Endothelial cell of umbilical vein (primary cell): ENCODE data around the gene ITGB1. TPM values are rescaled to one million over a fixed set of nuclear protein-coding genes. Genes with fewer than 3 reads are reported as not detected.

Experiments used
- BruUV-seq: library from RNA; stranded (reverse); fragments of 400-500 nt; replicated peaks from 2 replicates; lab custom pipeline; 2021; lab: Mats Ljungman, UMichigan
- CTCF ChIA-PET: fragments of 300-600, 350-600 bp; sonication (Branson Sonifier 250); formaldehyde crosslinking; loops from one replicate; lab custom pipeline; 2021; ENCODE audit warnings: antibody characterized with exemption, inconsistent platforms; lab: Charles Lee
- POLR2A ChIA-PET: fragments of 300-600, 350-600 bp; sonication (Branson Sonifier 250); formaldehyde crosslinking; loops from one replicate; lab custom pipeline; 2021; ENCODE audit warnings: antibody characterized with exemption, inconsistent platforms; lab: Charles Lee
- DNase-seq: peaks from one replicate; pipeline ENCODE4 v3.0.0-alpha.2; 2011; ENCODE audit warnings: low read depth, low spot score
- FAIRE-seq: peaks from 2 replicates; lab custom pipeline; 2011; peaks lifted over from hg19 to GRCh38; lab: Jason Lieb, UNC
- H2AFZ ChIP-seq: 2 replicates; pipeline ENCODE4 v1.6.0; 2012; ENCODE audit warnings: low read depth, low read length, control low read depth, inconsistent platforms
- H3K27ac ChIP-seq: 2 replicates; pipeline ENCODE4 v1.5.1; 2011; ENCODE audit warnings: low read depth, mild to moderate bottlenecking, control low read depth, low read length, moderate library complexity; ENCODE audit not compliant: insufficient read depth
- H3K27me3 ChIP-seq, 2 experiments: 2 replicates each; pipeline versions ENCODE4 v1.6.0 to v1.6.1; 2011; ENCODE audit warnings: low read length in 2 of 2, mixed read lengths in 1 of 2; ENCODE audit not compliant: control insufficient read depth in 2 of 2, insufficient read depth in 2 of 2
- H3K36me3 ChIP-seq, 2 experiments: 2 replicates in 1 of 2; 3 replicates in 1 of 2; pipeline ENCODE4 v1.5.1; 2011; ENCODE audit warnings: low read length in 2 of 2, mild to moderate bottlenecking in 1 of 2, moderate library complexity in 1 of 2; ENCODE audit not compliant: control insufficient read depth in 2 of 2, insufficient read depth in 2 of 2; ENCODE audit errors: extremely low read depth in 1 of 2
- H3K4me1 ChIP-seq: 3 replicates; pipeline ENCODE4 v1.5.1; 2011; ENCODE audit warnings: mild to moderate bottlenecking, low read length; ENCODE audit not compliant: control insufficient read depth, insufficient read depth; ENCODE audit errors: extremely low read depth
- H3K4me2 ChIP-seq: 2 replicates; pipeline ENCODE4 v1.6.1; 2011; ENCODE audit warnings: low read length, control low read depth, mixed read lengths; ENCODE audit not compliant: insufficient read depth
- H3K4me3 ChIP-seq, 3 experiments: fragments of 200-600 bp in 1 of 3; sonication (generic), shearing (Covaris generic) in 1 of 3; replicated peaks in 1 of 3; 2 replicates each; pipeline ENCODE4 v1.5.1; 2011 to 2016; ENCODE audit warnings: control low read depth in 3 of 3, low read length in 3 of 3, mild to moderate bottlenecking in 2 of 3, inconsistent platforms in 1 of 3, low read depth in 1 of 3, moderate library complexity in 1 of 3; ENCODE audit not compliant: insufficient read depth in 1 of 3
- H3K79me2 ChIP-seq: 2 replicates; pipeline ENCODE4 v1.6.0; 2012; ENCODE audit warnings: low read length, inconsistent platforms; ENCODE audit not compliant: control insufficient read depth, insufficient read depth
- H3K9ac ChIP-seq: replicated peaks from 2 replicates; pipeline ENCODE3; 2011; ENCODE audit warnings: low read length, control low read depth; ENCODE audit not compliant: insufficient read depth; ENCODE audit errors: extremely low read depth
- H3K9me1 ChIP-seq: replicated peaks from 3 replicates; pipeline ENCODE4 v1.6.0; 2011; ENCODE audit warnings: mild to moderate bottlenecking, low read length; ENCODE audit not compliant: control insufficient read depth, insufficient read depth; ENCODE audit errors: extremely low read depth
- H3K9me3 ChIP-seq: replicated peaks from 2 replicates; pipeline ENCODE4 v1.5.1; 2012; ENCODE audit warnings: low read length, inconsistent platforms; ENCODE audit not compliant: control insufficient read depth, insufficient read depth
- H4K20me1 ChIP-seq: replicated peaks from 2 replicates; pipeline ENCODE3; 2011; ENCODE audit warnings: mild to moderate bottlenecking, low read length; ENCODE audit not compliant: control insufficient read depth, insufficient read depth; ENCODE audit errors: extremely low read depth
- CTCF ChIP-seq, 2 donors: IDR thresholded peaks; 1 replicate in 1 of 2; 2 replicates in 1 of 2; pipeline ENCODE4 v1.5.1; 2011; ENCODE audit warnings: low read length in 2 of 2, mild to moderate bottlenecking in 2 of 2, moderate library complexity in 2 of 2, control low read depth in 1 of 2, inconsistent platforms in 1 of 2, low read depth in 1 of 2; ENCODE audit not compliant: insufficient read depth in 1 of 2; ENCODE audit errors: extremely low read depth in 1 of 2
- EZH2 ChIP-seq: IDR thresholded peaks from 2 replicates; pipeline ENCODE4 v1.6.1; 2012; ENCODE audit warnings: borderline replicate concordance, low read depth, mild to moderate bottlenecking, moderate library complexity, low read length, inconsistent platforms; ENCODE audit not compliant: severe bottlenecking
- FOS ChIP-seq: IDR thresholded peaks from 2 replicates; pipeline ENCODE4 v1.6.1; 2011; ENCODE audit warnings: mild to moderate bottlenecking, low read length, moderate library complexity, borderline replicate concordance; ENCODE audit not compliant: insufficient read depth
- GATA2 ChIP-seq: IDR thresholded peaks from 2 replicates; pipeline ENCODE4 v1.7.0; 2011; ENCODE audit warnings: low read depth, mild to moderate bottlenecking, moderate library complexity, mixed read lengths, low read length; ENCODE audit not compliant: insufficient read length, insufficient read depth
- JUN ChIP-seq: IDR thresholded peaks from 2 replicates; pipeline ENCODE4 v1.6.1; 2011; ENCODE audit warnings: borderline replicate concordance, low read depth; ENCODE audit not compliant: insufficient read length, insufficient read depth
- MAX ChIP-seq: IDR thresholded peaks from 2 replicates; pipeline ENCODE4 v1.6.1; 2011; ENCODE audit not compliant: insufficient read depth, insufficient read length
- MYC ChIP-seq: IDR thresholded peaks from one replicate; pipeline ENCODE4 v1.6.1; 2011; ENCODE audit warnings: mild to moderate bottlenecking, low read depth, low read length
- POLR2A ChIP-seq: IDR thresholded peaks from 2 replicates; pipeline ENCODE4 v1.6.1; 2012; ENCODE audit warnings: low read depth, mild to moderate bottlenecking, control low read depth, low read length
- POLR2AphosphoS5 ChIP-seq: IDR thresholded peaks from 2 replicates; pipeline ENCODE4 v1.6.1; 2012; ENCODE audit warnings: low read depth, mild to moderate bottlenecking, control low read depth, low read length, moderate library complexity; ENCODE audit not compliant: insufficient read depth
- dilution Hi-C: fragments of 300-500 bp; cut with MboI; formaldehyde crosslinking; loops from one replicate; pipeline ENCODE4 v1.15.0; 2019; ENCODE audit warnings: low sequenced_read_pairs; ENCODE audit not compliant: extremely low pct_ligation_motif_present
- intact Hi-C: fragments of 100-400 bp; cut with micrococcal nuclease; formaldehyde crosslinking; loops from one replicate; pipeline ENCODE4 v1.10.0; 2022
- polyA plus RNA-seq, 4 experiments: library from polyadenylated mRNA; depleted of rRNA in 3 of 4; stranded (reverse) in 3 of 4; unstranded in 1 of 4; fragments of >200 nt; gene quantifications; 2 replicates each; pipeline versions ENCODE4 v1.2.1 to v1.2.3, GENCODE V29; 2011 to 2012; ENCODE audit warnings: missing spikeins in 1 of 4
- total RNA-seq: library from RNA; stranded (reverse); gene quantifications from 2 replicates; pipeline ENCODE4 v1.2.3, GENCODE V29; 2021

Gene ITGB1
- total and polyA plus RNA-seq, 2 donors (not counting 3 experiments of a cell fraction or from before 2014, with no cell fraction given), result 424 to 1,147 TPM

- TF ChIP-seq JUN (no peak), MAX (no peak), EZH2 (no peak)
- intact Hi-C loops, result loop anchor here (5.0 kb wide), 1 partner anchor 113 kb away; no protein-coding TSS in a partner anchor
- POLR2A ChIA-PET, result no interaction called here
Observed at GRCh38 chr10:32893916-32894664, 63.9 kb downstream of the ITGB1 start.

GRCh38 chr10:32893434-32893833 lies 64.6 kb downstream of the ITGB1 start:
- Histone ChIP-seq H3K27me3 (no peaks in the 10 kb centered on the region), H2AFZ (no peak overlapping the region), H3K36me3 (peaks cover 5 to 14% of the 10 kb centered on the region in 2 experiments), H4K20me1 (no peaks in the 10 kb centered on the region), H3K79me2 (no peaks in the 10 kb centered on the region), H3K4me2 (no peak overlapping the region), H3K4me3 (no peak overlapping the region), H3K27ac (no peak overlapping the region), H3K9me3 (no peaks in the 10 kb centered on the region), H3K4me1 (no peaks in the 10 kb centered on the region), H3K9ac (no peak overlapping the region), H3K9me1 (no peaks in the 10 kb centered on the region)
- CTCF ChIA-PET, result no interaction called here
- POLR2A ChIA-PET, result no interaction called here
- DNase-seq (no peak), FAIRE-seq (no peak)
- dilution Hi-C loops, result no loop called here
- no peak for TF ChIP-seq CTCF (IDR thresholded peaks at IDR 0.05; ENCODE audit: extremely low read depth in 1 of 2, insufficient read depth in 1 of 2, low read depth in 1 of 2, low read length in 2 of 2)
- no peak for TF ChIP-seq POLR2AphosphoS5
- no peak for TF ChIP-seq JUN
- no peak for TF ChIP-seq MAX
- no peak for TF ChIP-seq POLR2A
- TF ChIP-seq EZH2, result no peak
- TF ChIP-seq MYC, result no peak
- TF ChIP-seq GATA2, result no peak
- TF ChIP-seq FOS, result no peak
- intact Hi-C loops, result loop anchor here (5.0 kb wide), 1 partner anchor 114 kb away; no protein-coding TSS in a partner anchor
- no TSS peak for BruUV-seq

More at GRCh38 chr10:32893916-32894664, 63.9 kb downstream of the ITGB1 start:
- Histone ChIP-seq H3K9me1 (no peaks in the 10 kb centered on the region), H3K4me2 (no peak overlapping the region), H3K36me3 (peaks cover 5 to 20% of the 10 kb centered on the region in 2 experiments), H3K4me3 (no peak overlapping the region), H3K27ac (no peak overlapping the region), H4K20me1 (no peaks in the 10 kb centered on the region), H3K9me3 (no peaks in the 10 kb centered on the region), H3K79me2 (no peaks in the 10 kb centered on the region), H3K4me1 (no peaks in the 10 kb centered on the region), H2AFZ (no peak overlapping the region), H3K27me3 (no peaks in the 10 kb centered on the region), H3K9ac (no peak overlapping the region)
- CTCF ChIA-PET, result no interaction called here
- FAIRE-seq (no peak), DNase-seq (no peak)
- dilution Hi-C loops, result no loop called here
- no TSS peak for BruUV-seq
